HCT116 (cell line): ENCODE data around the gene KCNK5.

ENCODE experiments used
- ATF3 ChIP-seq: IDR thresholded peaks from 2 replicates; pipeline ENCODE4 v1.6.1; 2012
- CTCF ChIP-seq, 3 experiments: fragments of 200-600 bp in 1 of 3; sonication (generic) in 1 of 3; IDR thresholded peaks in 2 of 3; conservative IDR thresholded peaks in 1 of 3; 2 replicates each; pipeline ENCODE4 v1.5.1; 2012 to 2017; ENCODE audit warnings: low read depth in 2 of 3, low read length in 2 of 3, antibody characterized with exemption in 1 of 3, borderline replicate concordance in 1 of 3, control low read depth in 1 of 3, mild to moderate bottlenecking in 1 of 3, mixed read lengths in 1 of 3, mixed run types in 1 of 3, moderate library complexity in 1 of 3; ENCODE audit not compliant: insufficient read depth in 1 of 3
- MAX ChIP-seq: IDR thresholded peaks from 2 replicates; pipeline ENCODE4 v1.6.1; 2012
- POLR2A ChIP-seq: IDR thresholded peaks from 2 replicates; pipeline ENCODE4 v1.7.0; 2011; ENCODE audit warnings: borderline replicate concordance; ENCODE audit not compliant: insufficient read depth, insufficient read length; ENCODE audit errors: extremely low read depth
- REST ChIP-seq: IDR thresholded peaks from 2 replicates; pipeline ENCODE4 v1.6.1; 2012; ENCODE audit warnings: low read depth
- SIN3A ChIP-seq: IDR thresholded peaks from 2 replicates; pipeline ENCODE4 v1.6.1; 2012; ENCODE audit warnings: low read depth
- TCF7L2 ChIP-seq: IDR thresholded peaks from 2 replicates; pipeline ENCODE4 v1.7.0; 2011; ENCODE audit warnings: borderline replicate concordance, inconsistent platforms; ENCODE audit not compliant: insufficient read depth, insufficient read length; ENCODE audit errors: extremely low read depth
- ZNF274 ChIP-seq: fragments of 200-500 bp; sonication (Bioruptor generic); IDR thresholded peaks from 2 replicates; pipeline ENCODE4 v1.6.1; 2014; ENCODE audit warnings: mild to moderate bottlenecking, low read depth, low read length, inconsistent platforms

GRCh38 chr6:39224011-39224410, 5.3 kb downstream of the KCNK5 start:
- TF ChIP-seq POLR2A (no peak), CTCF (IDR thresholded peaks at IDR 0.05 in 2 of 3, conservative IDR thresholded peaks at IDR 0.05 in 1 of 3; ENCODE audit: borderline replicate concordance in 1 of 3, insufficient read depth in 1 of 3, low read depth in 2 of 3, low read length in 2 of 3) (no peak), SIN3A (no peak), MAX (no peak), TCF7L2 (no peak), ZNF274 (no peak), ATF3 (no peak), REST (no peak)
